Measurements from ENCODE around the gene MGMT. TPM values are rescaled to one million over a fixed set of nuclear protein-coding genes. Genes with fewer than 3 reads are reported as not detected.

Gene MGMT
- total RNA-seq, 3 donors from 2014 or later = 15.4 to 17.5 (median 16.3) TPM

- no peak for ATAC-seq
- TF ChIP-seq CTCF (IDR thresholded peaks at IDR 0.05) = no peak
- intact Hi-C loops (cut with DNase I, micrococcal nuclease) = no loop called here
- H3K4me1 ChIP-seq (ENCODE audit: low read depth) = no peaks in the 10 kb centered on the region
- peaks cover 11% of the 10 kb centered on the region for H3K9me3 ChIP-seq
- DNase-seq = no peak
- no peak overlapping the region for H3K4me3 ChIP-seq
- H3K36me3 ChIP-seq (ENCODE audit: low read depth) = no peaks in the 10 kb centered on the region
These were observed 288.6 kb downstream of the MGMT start for GRCh38 chr10:129755621-129756020.

- no peak for TF ChIP-seq CTCF (IDR thresholded peaks at IDR 0.05)
- intact Hi-C loops (cut with DNase I, micrococcal nuclease) = no loop called here
- no peaks in the 10 kb centered on the region for H3K4me1 ChIP-seq (ENCODE audit: low read depth)
- H3K36me3 ChIP-seq (ENCODE audit: low read depth) = no peaks in the 10 kb centered on the region
- no peak overlapping the region for H3K4me3 ChIP-seq
- ATAC-seq (no peak), DNase-seq (peak in 1 of 3 donors; percentile 4)
- H3K9me3 ChIP-seq = peaks cover 9% of the 10 kb centered on the region
These were observed 290.2 kb downstream of the MGMT start for GRCh38 chr10:129756912-129757901.

- Histone ChIP-seq H3K4me1 (ENCODE audit: low read depth) (no peaks in the 10 kb centered on the region), H3K9me3 (peaks cover 7% of the 10 kb centered on the region), H3K36me3 (ENCODE audit: low read depth) (no peaks in the 10 kb centered on the region), H3K4me3 (no peak overlapping the region)
- ATAC-seq = no peak
- TF ChIP-seq CTCF (IDR thresholded peaks at IDR 0.05) = no peak
- intact Hi-C loops (cut with DNase I, micrococcal nuclease) = no loop called here
- peak in 1 of 3 donors; percentile 2 for DNase-seq
These were observed 291.4 kb downstream of the MGMT start for GRCh38 chr10:129758207-129759021.

- DNase-seq = no peak
- no peaks in the 10 kb centered on the region for H3K36me3 ChIP-seq (ENCODE audit: low read depth)
- no peak overlapping the region for H3K4me3 ChIP-seq
- H3K9me3 ChIP-seq = peaks cover 3% of the 10 kb centered on the region
- no peak for TF ChIP-seq CTCF (IDR thresholded peaks at IDR 0.05)
- no peaks in the 10 kb centered on the region for H3K4me1 ChIP-seq (ENCODE audit: low read depth)
- ATAC-seq = no peak
- intact Hi-C loops (cut with DNase I, micrococcal nuclease) = no loop called here
These were observed 292.4 kb downstream of the MGMT start for GRCh38 chr10:129759214-129760002.

GRCh38 chr10:129760003-129760315 lies 292.9 kb downstream of the MGMT start:
- no peak for ATAC-seq
- Histone ChIP-seq H3K9me3 (no peaks in the 10 kb centered on the region), H3K4me1 (ENCODE audit: low read depth) (no peaks in the 10 kb centered on the region), H3K4me3 (no peak overlapping the region), H3K36me3 (ENCODE audit: low read depth) (no peaks in the 10 kb centered on the region)
- TF ChIP-seq CTCF (IDR thresholded peaks at IDR 0.05) = no peak
- no peak for DNase-seq
- intact Hi-C loops (cut with DNase I, micrococcal nuclease) = no loop called here

Measured in mucosa of descending colon (tissue), 3 donors.